ENCODE data around the gene FAR2.
"Not testable (repeated sequence)": the region's sequence is repeated elsewhere in the genome, so short reads cannot be mapped to it uniquely, and the experiment has no call there.

FAR2 gene

DNA sequence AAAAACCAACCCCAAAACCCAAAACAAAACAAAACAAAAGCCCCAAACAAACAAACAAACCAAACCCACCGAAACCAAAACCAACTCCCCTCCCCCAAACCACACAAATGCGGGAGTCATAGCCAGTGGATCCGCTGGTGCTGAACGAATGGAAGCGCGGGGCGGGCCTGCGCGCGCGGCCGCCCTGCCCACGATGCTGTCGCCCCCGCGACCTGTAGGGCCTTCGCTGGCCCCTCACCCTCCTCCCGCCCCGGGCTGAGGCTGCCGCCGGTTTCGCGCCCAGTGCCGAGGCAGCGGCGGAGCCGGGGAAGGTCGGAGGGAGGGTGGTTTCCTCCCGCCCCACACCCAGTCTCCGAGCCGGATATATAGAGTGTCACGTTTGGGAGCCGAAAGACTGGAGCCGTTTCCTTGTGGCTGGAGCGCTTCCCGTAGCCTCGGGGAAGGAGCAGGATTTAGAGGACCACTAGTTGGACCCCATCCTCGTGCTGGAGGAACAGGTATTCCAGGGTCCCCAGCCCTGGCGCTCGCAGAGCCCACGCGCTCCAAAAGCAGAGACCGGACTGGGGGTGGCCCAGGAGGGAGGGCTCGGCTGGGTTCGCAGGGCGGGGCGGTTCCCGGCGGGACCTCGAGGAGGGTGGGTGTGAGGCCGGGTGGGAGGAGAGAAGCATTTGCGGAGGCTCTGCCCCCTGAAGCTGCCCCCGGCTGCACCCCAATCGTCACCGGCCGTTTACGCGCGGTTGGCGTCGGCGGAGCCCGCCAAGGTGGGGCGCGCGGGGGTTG lies at the start of gene FAR2:
Gene FAR2, plus strand, starts transcription at position 368 of the 780 bp plus-strand sequence. CDS start 121,172 bp downstream, outside the sequence.
- peak; percentile 15 for DNase-seq (ENCODE audit: low spot score)

DNA sequence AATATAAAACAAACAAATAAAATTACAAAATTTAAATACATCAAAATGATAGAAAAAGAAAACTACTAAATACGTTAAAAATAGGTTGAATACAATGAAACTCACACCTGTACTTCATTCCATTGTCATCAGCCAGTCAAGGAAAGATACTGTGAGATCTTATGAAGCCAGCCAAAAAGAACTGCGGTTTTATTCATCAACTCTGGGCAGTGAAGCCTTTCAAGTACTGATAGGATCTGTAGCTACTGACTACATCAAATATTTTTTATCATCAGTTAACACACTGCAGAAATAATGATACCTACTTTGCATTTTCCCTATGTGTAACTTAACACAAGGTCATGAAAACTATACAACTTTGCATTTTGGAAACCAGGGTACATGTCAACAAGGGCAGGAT lies 46.3 kb upstream of the FAR2 start:
- DNase-seq (ENCODE audit: low spot score): no peak

DNA sequence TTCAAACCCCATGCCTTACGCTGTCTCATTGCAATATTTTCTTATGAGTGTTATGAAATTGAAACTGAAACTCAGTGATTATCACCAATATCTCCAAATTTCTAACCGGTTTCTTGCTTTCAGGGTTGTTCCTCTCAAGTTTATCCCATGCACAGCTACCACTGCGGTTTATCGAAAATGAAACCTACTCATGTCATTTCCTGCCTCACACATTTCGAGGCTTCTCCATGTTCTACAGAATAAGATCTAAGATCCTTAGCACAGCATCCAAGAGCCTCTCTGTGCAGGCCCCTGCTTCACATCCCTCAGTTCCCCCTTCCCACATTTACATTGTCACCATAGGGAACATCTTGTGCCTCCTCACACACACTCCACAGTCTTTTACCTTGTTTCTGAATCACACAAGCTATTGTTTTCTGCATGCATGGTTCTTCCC lies 45.5 kb upstream of the FAR2 start:
- no peak for DNase-seq (ENCODE audit: low spot score)

DNA sequence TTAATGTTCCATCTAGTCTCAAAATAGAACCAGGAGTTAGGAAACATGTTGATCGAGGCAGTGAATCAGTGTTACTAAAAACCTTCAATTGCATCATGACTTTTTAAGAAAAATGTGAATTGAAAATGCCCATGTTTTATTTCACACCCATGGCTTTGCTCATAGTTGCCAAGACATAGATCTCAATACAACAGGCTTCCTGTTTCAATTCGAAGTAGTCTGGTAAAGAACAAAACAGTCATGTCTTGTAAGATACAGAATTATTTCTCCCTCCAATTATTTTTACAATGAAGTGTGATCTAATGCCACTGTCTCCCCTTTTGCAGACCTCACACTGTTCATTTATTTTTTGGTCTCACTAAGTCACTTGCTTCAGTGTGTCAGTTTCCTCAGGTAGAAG lies 44.6 kb upstream of the FAR2 start:
- no peak for DNase-seq (ENCODE audit: low spot score)

DNA sequence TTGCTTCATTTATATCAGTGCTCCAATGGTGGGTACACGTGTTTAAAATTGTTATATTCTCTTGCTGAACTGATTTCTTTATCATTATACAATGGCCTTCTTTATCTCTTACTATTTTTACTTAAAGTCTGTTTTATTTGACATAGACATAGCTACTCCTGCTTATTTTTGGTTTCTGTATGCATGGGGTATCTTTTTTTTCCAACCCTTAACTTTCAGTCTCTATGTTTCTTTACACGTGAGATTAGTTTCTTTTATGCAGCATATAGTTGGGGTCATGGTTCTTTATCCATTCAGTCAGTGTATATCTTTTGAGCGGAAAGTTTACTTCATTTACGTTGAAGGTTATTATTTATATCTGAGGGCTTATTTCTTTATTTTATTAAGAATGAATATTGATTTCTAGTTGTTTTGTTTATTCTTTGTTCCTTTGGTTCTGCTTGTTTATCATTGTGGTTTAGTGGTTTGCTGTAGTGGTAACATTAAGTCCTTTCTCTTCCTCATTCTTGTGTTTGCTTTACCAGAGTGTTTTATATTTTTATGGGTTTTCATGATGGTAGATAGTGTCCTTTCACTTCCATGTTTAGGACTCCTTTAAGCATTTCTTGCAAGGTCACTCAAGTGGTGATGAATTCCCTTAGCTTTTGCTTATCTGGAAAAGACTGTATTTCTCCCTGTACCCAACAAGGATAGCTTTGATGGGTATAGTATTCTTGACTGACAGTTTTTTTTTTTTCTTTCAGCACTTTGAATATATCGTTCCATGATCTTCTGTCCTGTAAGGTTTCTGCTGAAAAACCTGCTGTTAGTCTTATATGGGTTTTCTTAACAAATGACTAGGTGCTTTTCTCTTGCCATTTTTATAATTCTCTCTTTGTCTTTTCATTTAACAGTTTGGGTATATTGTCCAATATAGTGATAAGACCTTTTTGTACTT lies 38.3 kb upstream of the FAR2 start:
- DNase-seq (ENCODE audit: low spot score): no peak

DNA sequence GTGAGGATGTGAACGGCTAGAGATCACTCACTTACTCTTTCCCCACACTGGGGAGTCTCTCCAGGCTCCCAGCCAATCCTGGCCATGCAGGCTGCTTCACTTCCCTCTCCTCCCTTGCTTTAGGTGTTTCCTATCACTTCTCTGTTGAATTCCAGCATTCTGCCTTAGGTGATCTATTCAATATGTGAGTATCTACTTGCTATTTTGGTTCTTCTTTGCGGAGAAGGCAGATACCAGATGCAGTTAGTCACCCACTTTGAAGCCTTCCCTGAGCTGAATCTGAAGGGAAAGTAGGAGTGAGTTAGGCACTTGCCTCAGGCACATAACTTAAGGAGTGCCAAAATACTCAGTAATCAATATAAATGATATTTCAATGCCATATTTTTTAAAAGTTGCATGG lies 36.0 kb upstream of the FAR2 start:
- no peak for DNase-seq (ENCODE audit: low spot score)

DNA sequence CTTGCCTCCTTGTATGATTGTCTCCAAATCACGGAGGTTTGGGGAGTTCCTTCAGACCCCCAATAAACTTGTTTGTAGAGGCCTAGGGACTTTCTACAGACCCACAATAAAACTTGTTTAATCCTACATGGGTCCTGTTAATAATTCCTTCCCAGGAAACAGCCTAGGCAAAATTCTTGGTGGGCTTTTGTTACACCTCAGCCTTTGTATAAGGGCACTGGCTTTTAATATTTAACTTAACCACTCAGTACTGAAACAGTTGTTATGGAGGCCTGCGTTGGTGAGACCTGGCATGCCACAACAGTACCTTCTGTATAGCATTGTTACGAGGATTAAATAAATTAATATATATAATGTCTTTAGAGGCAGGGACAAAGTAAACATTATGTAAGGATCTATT lies 32.7 kb upstream of the FAR2 start:
- DNase-seq (ENCODE audit: low spot score): no peak

DNA sequence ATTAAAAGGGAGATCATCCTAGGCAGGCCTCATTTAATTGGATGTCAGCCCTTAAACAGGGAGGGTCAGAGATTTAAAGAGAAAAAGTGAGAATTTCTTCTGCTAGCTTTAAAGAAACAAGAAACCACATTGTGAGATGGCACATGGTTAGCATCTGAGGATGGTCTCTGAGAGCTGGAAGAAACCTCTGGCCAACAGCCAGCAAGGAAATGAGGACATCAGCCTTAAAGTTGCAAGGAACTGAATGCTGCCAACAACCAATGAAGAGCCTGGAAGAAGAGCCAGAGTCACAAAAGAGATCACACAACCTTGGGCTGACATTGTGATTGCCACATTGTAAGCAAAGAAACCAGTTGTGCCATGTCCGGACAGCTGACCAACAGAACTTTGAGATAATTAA lies 17.5 kb upstream of the FAR2 start:
- no peak for DNase-seq (ENCODE audit: low spot score)

DNA sequence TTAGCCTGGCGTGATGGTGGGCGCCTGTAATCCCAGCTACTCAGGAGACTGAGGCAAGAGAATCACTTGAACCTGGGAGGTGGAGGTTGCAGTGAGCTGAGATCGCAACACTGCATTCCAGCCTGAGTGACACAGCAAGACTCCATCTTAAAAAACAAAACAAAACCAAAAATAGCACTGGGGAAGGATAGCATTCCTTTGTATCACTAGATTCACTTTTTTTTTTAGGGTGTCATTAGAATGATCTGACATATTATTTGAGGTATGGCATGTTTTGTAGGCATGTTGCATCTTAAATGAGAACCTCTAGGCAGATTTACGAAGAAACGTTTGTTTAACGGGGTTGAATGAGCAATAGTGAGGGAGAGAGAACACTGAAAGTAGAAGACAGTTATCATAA lies 16.8 kb upstream of the FAR2 start:
- DNase-seq (ENCODE audit: low spot score): no peak

DNA sequence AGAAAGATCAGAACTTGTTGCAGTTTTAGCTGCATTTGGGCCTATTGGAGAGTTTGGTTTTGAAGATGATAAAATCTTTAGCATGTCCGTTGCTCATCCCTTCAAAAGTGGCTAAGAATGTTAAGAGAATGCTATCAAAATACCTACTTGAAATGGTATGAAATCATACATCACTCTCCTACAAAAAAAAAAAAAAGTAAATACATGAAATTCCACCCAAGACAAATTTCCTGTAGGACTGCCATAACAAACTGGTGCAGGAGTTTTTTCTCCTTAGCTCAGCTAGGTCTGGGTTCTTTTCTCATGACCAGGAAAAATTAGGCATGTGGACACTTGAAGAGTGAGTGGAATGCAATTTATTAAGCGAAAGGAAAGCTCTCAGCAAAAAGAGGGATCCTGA lies 15.9 kb upstream of the FAR2 start:
- no peak for DNase-seq (ENCODE audit: low spot score)

DNA sequence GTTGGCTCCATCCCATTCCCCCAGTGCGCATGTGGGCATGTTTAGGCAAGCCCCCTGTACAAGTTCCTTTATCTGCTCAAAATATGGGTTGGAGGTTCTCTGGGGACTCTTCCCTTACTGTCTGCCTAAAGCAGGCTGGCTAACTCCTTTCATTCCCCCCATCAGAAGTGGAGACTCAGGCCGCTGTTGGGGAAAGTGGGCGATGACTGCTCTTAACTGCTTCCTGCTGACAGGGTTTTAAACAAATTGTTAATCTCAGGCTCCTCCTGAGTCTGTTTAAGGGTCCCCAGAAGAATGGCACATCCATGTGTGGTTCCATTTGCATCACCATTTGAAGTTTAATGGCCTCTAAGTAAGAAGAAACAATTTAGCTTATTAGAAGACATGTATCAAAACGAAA lies 15.4 kb upstream of the FAR2 start:
- no peak for DNase-seq (ENCODE audit: low spot score)

DNA sequence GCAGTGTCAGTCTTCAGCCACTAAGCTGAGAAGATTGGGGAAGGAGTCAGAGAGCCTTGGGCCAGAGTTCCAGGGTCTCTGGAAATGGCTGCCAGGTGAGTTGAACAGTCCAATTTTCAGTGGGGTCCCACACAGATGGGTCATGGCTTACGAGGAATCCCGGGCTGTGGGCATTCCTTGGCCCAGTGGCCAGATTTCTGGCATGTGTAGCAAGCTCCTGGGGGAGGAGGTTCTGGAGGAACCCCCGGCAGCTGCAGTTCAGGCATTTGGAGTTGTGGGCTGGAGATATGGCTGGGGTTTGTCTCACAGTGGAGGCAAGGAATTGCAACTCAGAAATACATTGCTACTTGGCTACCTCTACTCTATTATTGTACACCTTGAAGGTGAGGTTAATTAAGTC lies 10.8 kb upstream of the FAR2 start:
- DNase-seq (ENCODE audit: low spot score): not testable (repeated sequence)

DNA sequence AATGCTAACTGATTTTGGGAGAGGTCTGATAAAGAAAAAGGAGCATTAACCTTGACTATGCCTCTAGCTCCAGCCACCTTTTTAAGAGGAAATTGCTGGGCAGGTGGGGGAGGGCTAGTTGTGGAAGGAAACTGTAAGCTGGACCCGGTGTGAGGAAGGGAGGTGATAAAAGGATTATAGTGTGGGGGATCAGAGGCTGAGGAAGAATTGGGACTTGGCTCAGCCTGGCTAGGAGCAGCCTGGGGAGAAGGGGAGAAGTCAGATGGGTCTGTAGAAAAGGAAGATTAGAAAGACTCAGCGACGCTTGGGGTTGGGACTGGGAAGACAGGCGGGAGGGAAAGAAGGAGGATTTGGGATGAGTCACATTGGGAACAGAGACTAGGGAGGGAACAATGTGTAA lies 10.2 kb upstream of the FAR2 start:
- DNase-seq (ENCODE audit: low spot score): not testable (repeated sequence)

DNA sequence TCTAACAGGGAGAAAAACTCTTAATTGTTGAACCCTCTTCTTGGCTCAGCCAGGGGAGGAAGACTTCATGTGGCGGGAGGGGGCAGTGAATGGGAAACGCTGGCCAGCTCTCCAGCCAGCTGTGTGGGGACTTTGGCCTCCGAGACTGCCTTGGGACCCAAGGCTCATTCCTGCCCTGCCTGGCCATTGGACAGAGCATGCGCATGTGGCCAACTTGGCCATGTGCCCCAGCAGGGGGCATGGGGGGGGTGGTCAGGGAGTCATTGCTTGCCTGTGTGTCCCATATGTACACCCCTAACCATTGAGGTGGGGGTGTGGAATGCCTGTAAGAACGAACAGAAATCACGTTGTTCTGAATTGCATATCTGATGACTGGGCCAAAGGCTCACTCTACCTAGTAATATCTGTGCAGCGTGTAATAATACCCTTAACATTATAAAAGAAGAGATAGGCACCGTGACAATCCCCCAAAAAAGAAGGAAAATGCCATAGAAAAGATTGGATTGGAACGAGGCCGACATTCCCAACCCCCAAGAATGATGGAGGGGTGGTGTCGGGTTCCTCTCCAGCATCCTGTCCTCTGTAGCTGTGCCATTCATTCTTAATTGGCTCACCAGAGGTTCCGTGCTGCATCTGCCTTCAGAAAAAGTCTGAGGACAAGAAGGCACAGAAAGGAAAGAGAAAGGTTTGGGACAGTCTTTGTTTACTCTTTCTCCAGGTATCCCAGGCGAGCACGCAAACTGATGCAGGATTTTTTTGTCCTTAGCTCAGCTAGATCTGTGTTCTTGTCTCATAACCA lies 3.5 kb upstream of the FAR2 start:
- DNase-seq (ENCODE audit: low spot score): no peak

DNA sequence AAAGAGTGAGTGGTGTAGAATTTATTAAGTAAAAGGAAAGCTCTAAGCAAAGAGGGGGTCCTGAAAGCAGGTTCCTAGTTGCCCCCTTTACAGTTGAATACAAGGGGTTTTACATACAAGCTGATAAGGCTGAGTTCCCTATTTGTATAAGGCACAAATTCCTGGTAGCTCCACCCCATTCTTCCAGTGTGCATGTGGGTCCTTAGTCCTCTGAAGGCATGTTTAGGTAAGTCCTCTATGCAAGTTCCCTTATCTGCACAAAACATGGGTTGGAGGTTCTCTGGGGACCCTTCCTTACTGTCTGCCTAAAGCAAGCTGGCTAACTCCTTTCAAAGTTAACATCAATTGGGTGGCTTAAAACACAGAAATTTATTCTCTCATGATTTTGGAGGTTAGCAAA lies 2.9 kb upstream of the FAR2 start:
- no peak for DNase-seq (ENCODE audit: low spot score)

DNA sequence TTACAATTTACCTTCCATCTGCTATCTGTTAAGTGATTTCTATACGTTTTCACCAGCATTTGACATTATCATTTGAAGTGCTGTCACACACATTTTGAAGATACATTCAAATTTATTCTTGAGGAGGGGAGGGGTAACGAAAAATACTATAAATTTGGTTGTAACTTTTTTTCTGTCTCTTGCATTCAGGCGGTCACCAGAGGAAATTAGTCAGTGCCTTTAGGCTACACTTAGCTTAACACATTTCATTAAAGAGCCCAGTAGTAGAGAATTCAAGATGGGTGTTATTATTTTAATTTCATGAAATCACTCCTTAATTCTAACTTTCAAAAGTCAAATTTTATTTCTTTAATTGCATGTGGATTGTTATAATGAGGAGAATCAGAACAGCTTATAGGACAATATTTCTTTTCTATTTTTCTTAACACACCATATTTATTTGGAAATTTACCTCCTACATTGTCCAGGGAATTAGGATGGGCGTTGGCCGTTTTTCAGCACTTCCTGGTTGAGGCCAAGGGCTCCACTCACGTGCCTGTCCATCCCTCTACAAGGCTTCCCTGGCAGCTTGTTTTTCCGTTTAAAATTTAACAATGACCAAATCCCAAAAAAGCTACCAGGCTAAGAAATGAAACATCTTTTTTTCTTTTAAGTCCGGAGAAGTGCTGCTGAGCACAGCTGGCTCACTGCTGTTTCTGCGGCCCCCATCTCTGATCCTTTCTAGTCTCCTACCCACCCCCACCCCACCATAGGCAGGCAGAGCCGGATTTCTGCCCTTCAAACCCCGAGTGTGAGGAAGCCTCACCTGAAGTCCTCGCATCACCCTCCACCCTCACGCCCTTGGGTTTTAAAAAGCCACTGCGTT lies 1.1 kb upstream of the FAR2 start:
- DNase-seq (ENCODE audit: low spot score): no peak

DNA sequence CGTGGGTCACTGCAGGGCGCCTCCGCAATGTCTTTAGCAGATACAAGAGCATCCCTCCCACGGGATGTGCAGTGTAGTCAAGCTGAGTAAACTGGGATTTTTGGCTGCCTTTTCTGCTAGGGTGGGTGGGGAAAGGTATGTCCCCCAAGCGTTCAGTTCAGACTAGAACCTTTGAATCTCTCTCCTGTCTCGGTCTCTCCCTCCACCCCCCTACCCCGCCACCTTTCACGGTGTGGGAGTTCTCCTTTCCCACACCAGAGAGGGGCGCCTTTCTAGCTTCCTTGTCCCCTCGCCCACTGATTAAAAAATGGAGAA lies 525 bp upstream of the FAR2 start:
- no peak for DNase-seq (ENCODE audit: low spot score)

DNA sequence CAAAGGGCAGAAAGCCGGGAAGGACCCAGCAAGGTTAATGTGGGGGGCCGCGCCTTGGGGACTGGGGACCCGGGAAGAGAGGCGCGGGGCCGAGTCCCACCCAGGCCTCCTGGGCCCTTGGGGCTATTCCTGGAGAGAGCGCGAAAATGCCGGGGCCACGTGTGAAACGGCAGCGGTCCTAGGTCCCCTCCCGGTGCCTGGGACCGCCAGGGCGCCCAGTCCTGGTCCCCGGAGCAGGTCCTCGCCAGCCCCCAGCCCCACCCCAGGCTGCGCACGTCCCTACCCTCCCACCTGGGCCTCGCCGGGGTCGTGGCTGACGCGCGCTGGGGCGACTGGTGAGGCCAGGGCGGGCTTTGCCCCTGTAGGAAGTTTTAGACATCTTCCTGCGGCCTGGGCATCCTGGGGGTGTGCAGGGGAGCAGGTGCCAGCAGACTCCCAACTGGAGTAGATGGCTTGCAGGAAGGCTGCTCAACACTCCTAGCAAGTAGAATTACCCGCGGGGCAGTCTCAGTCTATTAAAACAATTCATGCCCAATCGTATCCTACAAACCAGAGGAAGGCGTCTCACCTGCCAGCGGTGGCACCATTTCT lies 708 bp downstream of the FAR2 start:
- no peak for DNase-seq (ENCODE audit: low spot score)

DNA sequence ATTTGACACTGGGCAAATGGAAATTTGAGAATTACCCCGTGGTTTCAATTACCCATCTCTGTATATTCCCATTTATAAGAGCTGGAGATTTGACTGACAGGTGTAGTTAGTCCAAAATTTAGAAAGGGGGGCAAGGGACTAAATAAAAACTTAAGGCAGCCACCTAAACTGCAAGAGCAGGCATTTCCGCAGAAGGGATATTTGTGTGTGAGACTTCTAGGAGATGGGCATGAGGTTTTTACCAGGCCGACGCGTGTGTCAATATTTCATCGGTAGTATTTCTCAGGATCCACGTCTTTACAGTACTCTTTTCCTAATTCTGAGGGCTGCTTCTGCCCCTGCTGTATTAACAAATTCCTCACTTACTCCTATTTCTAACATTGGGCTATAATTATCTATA lies 1.4 kb downstream of the FAR2 start:
- no peak for DNase-seq (ENCODE audit: low spot score)

DNA sequence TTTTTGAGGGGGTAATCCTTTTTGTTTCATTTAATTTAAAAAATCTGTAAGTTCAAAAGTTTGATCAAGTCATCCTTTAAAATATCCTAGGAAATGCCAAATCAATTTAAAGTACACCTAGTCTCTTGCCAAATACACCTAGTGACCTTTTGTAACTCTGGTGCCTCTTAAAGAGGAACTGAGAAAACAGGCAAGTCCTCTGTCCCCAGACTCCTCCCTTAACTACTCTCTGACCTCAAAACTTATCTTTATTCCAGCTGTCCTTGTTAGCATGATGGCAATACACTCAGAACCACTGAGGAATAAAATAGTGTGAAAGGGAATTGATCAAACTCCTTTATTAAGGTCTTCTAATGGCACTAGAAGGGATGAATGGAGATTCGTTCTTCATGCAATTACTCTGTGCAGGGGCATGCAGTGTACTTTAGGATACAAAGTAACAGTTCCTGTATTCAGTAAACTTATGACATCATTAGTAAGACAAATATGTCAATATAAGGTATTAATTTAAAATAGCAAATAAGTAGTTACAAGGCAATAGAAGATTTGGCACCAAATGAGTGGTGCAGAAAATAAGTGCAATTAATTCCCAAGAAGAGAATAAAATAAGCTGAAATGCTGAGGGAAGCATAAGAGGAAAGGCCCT lies 3.3 kb downstream of the FAR2 start:
- no peak for DNase-seq (ENCODE audit: low spot score)

All from germinal center (tissue), 1 donor.